ACC112 (cell line): ENCODE measurements around the gene CYBA.

Experiments used
- H2AFZ ChIP-seq: fragments of 200-600 bp; sonication (generic); one replicate; pipeline ENCODE4 v1.6.0; 2017; ENCODE audit warnings: antibody characterized with exemption, low read length; ENCODE audit not compliant: unreplicated experiment
- H3K27ac ChIP-seq: fragments of 200-600 bp; sonication (generic); 2 replicates; pipeline ENCODE4 v1.5.1; 2014; ENCODE audit warnings: low read depth, mild to moderate bottlenecking, antibody characterized with exemption, low read length, moderate library complexity
- H3K27me3 ChIP-seq: fragments of 200-600 bp; sonication (generic); 2 replicates; pipeline ENCODE4 v1.6.1; 2014; ENCODE audit warnings: mild to moderate bottlenecking, antibody characterized with exemption, low read length, moderate library complexity, mixed read lengths; ENCODE audit not compliant: insufficient read depth
- H3K36me3 ChIP-seq: fragments of 200-600 bp; sonication (generic); 2 replicates; pipeline ENCODE4 v1.6.1; 2016; ENCODE audit warnings: mild to moderate bottlenecking, antibody characterized with exemption, low read length, moderate library complexity, mixed read lengths; ENCODE audit not compliant: insufficient read depth
- H3K4me1 ChIP-seq: fragments of 200-600 bp; sonication (generic); one replicate; pipeline ENCODE4 v1.6.1; 2016; ENCODE audit warnings: low read length, mixed read lengths; ENCODE audit not compliant: insufficient read depth, unreplicated experiment, control insufficient read depth
- H3K4me3 ChIP-seq: fragments of 200-600 bp; sonication (generic); 2 replicates; pipeline ENCODE4 v1.5.1; 2014; ENCODE audit warnings: mild to moderate bottlenecking, low read depth, low read length
- H3K79me2 ChIP-seq: fragments of 200-600 bp; sonication (generic); one replicate; pipeline ENCODE4 v1.6.0; 2016; ENCODE audit warnings: low read length; ENCODE audit not compliant: control insufficient read depth, unreplicated experiment, insufficient read depth

Gene CYBA

DNA sequence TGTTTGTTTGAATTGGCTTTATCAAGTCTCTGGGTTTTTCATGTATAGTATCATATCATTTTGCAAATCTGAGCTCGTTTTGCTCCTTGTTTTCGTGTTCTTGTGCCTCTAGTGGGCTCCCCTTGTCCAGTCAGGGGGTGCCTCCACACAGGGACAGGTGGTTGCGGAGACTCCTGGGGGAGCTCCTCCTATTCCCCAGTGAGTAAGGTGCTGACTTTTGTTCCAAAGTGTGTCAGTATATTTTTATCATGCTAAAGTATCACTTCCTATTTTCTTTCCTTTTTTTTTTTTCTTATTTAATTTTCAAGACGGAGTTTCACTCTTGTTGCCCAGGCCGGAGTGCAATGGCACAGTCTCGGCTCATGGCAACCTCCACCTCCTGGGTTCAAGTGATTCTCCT, 42.8 kb downstream of the CYBA start:
- Histone ChIP-seq H3K27ac (no peak overlapping the region), H3K4me1 (no peaks in the 10 kb centered on the region), H3K27me3 (no peaks in the 10 kb centered on the region), H3K79me2 (no peaks in the 10 kb centered on the region), H3K4me3 (no peak overlapping the region), H2AFZ (no peak overlapping the region), H3K36me3 (0 out of 2 replicates have a peak, but pooled peaks cover 6% of the 10 kb centered on the region)

DNA sequence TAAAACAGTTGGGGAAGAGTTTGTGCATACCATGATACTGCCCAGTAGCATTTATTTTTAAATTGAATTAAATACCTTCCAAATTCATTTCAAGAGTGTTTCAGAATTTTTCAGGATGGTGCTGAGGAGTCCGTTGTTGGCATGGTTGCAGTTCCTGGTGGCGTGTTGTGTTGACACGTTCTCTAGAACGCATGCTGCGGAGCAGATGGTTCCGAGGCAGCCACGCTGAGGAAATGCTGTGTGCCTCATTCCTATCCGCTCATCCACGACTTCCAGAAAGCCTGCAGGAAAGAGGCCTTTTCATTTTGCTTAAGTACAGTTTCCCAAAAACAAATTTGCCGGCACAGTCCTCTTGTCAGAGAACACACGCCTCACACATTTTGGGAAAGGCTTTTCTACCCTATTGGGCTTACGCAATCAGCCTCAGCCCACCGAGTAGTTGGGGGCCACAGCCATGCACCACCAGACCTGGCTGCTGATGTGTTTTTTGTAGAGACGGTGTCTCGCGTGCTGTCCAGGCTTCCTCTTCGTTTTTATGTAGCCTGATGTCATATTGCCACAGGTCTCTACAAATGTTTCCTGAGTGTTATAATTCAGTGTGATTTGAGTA, 44.6 kb downstream of the CYBA start:
- H3K79me2 ChIP-seq, result no peaks in the 10 kb centered on the region
- peaks cover 15% of the 10 kb centered on the region; the same call in 1 of the 2 replicates for H3K36me3 ChIP-seq
- no peak overlapping the region for H2AFZ ChIP-seq
- no peak overlapping the region for H3K27ac ChIP-seq
- no peak overlapping the region for H3K4me3 ChIP-seq
- H3K27me3 ChIP-seq, result no peaks in the 10 kb centered on the region
- H3K4me1 ChIP-seq, result no peaks in the 10 kb centered on the region

DNA sequence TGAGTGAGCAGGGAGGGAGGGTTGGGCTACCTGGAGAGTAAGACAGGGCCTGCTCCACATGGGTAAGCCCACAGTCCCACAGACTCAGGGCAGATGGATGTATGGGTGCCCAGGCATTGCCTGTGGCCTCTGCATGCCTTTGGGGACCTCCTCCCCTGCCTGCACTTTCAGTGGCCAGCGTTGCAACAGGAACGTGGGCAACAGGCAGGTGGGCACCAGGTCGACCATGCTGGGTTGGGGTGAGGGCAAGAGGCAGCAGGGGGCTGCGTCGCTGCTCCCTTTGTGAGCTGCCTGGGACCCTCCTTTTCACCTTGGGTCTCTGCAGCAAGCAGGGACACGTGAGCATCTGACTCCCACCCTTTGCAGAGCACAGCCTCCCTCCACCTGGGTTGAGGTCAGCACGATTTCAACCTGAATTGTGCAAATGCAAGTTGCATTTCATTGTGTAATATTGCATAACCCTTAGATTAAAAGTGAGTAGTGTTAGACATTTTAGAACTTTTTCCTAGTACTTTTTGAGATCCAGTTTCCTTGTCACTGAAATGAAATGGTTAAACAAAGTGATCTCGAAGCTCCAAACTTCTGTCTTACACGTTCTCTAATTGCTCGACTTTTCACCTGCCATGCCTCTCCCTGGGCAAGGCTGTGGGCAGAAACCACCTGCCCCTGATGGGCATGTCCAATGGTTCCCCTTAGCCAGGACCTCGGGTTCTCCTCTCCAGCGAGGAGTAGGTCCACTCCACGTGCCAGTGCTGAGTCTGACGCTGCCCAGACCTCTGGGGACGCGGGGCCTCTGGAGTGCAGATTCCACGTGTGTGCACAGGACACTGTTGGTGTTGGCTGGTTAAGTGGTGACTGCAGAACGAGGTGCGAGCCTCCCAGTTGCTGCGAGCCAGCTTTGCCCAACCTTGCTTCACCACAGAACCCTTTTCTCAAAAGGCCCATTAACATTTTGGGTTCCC, 45.4 kb downstream of the CYBA start:
- Histone ChIP-seq H3K27ac (no peak overlapping the region), H2AFZ (no peak overlapping the region), H3K4me3 (no peak overlapping the region), H3K36me3 (peaks cover 15% of the 10 kb centered on the region; the same call in 1 of the 2 replicates), H3K79me2 (no peaks in the 10 kb centered on the region), H3K4me1 (no peaks in the 10 kb centered on the region), H3K27me3 (no peaks in the 10 kb centered on the region)

DNA sequence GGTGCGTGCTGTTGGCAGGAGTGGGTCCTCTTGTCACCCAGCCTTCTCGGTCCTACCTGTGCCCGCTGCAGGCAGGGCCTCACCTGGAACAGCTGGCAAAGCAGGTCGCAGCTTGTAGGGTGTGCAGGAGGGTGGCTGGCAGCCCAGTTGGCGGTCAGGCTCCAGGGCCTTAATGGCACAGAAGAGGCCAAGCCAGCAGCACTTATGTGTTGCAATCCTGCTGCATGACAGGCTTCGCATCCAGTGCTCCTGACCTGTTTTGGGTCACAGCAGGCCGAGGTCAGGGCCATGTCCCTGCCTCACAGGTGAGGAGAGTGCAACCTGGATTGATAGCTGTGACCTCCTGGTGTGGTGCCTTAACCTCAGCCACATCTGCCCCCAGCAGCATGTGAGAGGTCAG, 48.8 kb downstream of the CYBA start:
- H3K79me2 ChIP-seq, result no peaks in the 10 kb centered on the region
- H3K4me1 ChIP-seq, result no peaks in the 10 kb centered on the region
- H3K27me3 ChIP-seq, result no peaks in the 10 kb centered on the region
- H3K27ac ChIP-seq, result no peak overlapping the region
- H3K36me3 ChIP-seq, result peaks cover 28% of the 10 kb centered on the region; the same call in 1 of the 2 replicates
- H2AFZ ChIP-seq, result no peak overlapping the region
- H3K4me3 ChIP-seq, result no peak overlapping the region

DNA sequence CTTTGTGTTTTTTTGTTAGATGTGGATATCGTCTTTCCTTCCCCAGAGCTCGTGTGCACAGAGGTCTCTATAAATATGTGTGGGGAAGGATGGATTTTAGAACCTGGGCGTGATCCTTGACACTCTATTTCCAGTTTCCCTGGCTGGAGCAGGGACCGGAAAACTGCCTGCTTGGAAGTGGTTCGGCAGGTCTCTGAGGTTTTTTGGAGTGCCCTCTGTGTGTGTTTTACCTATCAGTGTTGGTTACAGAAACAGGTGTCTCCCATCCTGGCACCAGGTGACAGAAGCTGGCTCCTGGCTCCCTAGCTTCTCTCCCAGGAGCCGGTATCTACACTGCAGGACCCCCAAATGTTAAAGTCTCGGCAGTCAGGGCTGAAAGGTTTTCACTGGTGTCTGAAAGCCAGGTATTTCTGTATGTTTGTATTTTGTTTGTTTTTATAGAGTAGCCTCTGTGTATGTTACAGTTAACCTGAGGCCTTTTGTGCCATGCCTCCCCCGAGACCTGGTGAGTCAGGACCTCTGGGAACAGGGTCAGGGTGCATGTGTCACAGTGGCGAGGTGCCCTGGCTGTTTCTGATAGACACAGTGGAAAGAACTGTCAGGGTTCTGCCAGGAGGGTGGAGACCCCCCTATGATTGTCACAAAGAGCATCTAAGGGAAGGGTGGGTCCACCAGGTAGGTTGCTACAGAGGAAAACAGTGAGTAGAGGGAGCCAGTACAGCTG, 49.4 kb downstream of the CYBA start:
- H2AFZ ChIP-seq, result no peak overlapping the region
- no peak overlapping the region for H3K27ac ChIP-seq

DNA sequence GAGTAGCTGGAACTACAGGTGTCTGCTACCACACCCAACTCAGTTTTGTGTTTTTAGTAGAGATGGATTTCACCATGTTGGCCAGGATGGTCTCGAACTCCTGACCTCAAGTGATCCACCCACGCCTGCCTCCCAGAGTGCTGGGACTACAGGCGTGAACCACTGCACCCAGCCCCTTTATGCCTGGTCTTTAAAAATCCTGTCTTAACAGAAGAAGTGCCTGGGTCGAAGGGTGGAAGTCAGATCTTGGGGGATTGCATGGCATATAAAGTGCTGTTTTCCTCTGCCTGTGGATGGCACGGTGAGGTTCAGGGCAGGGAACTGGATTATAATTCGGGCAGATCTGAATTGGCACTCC, 50.3 kb downstream of the CYBA start:
- no peak overlapping the region for H3K4me3 ChIP-seq
- H3K27me3 ChIP-seq, result no peaks in the 10 kb centered on the region
- H3K79me2 ChIP-seq, result no peaks in the 10 kb centered on the region
- peaks cover 31% of the 10 kb centered on the region; the same call in 1 of the 2 replicates for H3K36me3 ChIP-seq
- H2AFZ ChIP-seq, result no peak overlapping the region
- no peaks in the 10 kb centered on the region for H3K4me1 ChIP-seq
- no peak overlapping the region for H3K27ac ChIP-seq

More for the DNA sequence above, 49.4 kb downstream of the CYBA start:
- no peak overlapping the region for H3K4me3 ChIP-seq
- no peaks in the 10 kb centered on the region for H3K27me3 ChIP-seq
- no peaks in the 10 kb centered on the region for H3K79me2 ChIP-seq
- H3K36me3 ChIP-seq, result peaks cover 28% of the 10 kb centered on the region; the same call in 1 of the 2 replicates
- H3K4me1 ChIP-seq, result no peaks in the 10 kb centered on the region

DNA sequence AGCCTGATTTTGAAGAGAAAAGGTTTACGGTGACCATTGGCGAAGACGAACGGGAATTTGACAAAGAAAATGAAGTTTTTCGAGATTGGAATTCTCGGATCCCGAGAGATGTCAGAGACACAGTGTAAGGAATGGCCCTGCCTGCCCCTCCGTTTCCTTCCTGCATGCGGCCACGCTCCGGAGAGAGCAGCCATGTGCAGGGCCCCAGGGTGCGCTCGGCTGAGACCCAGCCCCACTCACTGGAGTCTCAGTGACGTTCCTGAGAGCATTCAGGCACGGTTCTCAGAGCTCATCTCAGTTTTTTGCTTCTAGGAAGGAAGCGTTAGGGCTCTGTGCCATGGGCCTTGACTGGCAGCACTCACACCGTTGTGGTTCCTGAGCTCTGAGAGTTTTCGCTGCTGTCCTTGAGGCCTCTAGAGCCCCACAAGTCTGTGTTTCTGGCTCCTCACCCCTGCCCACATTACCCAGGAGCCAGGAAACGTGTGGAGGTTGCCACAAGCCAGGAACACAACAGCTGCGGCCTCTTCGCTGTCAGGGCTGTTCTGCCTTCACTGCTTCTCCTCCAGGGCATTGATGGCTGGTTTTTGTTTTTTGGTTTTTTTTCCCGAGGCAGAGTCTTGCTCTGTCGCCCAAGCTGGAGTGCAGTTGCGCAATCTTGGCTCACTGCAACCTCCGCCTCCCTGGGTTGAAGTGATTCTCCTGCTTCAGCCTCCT, 50.9 kb downstream of the CYBA start:
- Histone ChIP-seq H3K27ac (no peak overlapping the region), H3K4me1 (no peaks in the 10 kb centered on the region), H3K79me2 (no peaks in the 10 kb centered on the region), H3K36me3 (peaks cover 31% of the 10 kb centered on the region; the same call in 1 of the 2 replicates), H3K27me3 (no peaks in the 10 kb centered on the region), H3K4me3 (no peak overlapping the region), H2AFZ (no peak overlapping the region)

DNA sequence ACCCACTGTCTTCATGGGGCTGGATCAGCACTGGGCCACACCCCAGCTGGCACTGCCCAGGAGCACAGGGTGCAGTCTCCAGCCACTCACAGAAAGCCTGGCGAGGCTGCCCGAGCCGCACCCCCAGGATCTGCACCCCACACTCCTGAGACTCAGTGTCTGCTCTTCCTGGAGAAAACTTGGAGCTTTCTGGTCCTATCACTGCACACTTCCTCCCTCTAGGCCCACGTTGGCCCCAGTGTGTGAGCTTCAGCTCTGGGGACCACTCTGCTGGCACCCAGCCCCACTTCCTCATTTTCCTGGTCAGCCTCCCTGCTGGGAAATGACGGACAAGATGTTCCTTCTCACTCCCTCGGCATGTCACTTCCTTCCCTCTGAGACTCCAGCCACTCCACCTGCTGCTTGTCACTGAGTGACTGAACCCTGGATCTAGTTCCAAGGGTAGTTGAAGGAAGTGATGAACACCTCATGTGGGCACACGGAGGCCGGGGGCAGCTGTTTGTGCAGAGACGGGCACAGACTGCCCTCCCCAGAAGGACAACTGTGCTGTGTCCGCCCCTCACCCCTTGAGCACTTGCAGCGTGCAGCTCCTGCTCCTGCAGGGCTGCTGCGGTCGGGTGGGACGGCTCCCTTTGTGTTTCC, 51.6 kb downstream of the CYBA start:
- no peaks in the 10 kb centered on the region for H3K4me1 ChIP-seq
- H3K4me3 ChIP-seq, result no peak overlapping the region
- no peak overlapping the region for H3K27ac ChIP-seq
- H3K36me3 ChIP-seq, result peaks cover 31% of the 10 kb centered on the region; the same call in 1 of the 2 replicates
- H3K79me2 ChIP-seq, result no peaks in the 10 kb centered on the region
- H3K27me3 ChIP-seq, result no peaks in the 10 kb centered on the region
- H2AFZ ChIP-seq, result no peak overlapping the region

DNA sequence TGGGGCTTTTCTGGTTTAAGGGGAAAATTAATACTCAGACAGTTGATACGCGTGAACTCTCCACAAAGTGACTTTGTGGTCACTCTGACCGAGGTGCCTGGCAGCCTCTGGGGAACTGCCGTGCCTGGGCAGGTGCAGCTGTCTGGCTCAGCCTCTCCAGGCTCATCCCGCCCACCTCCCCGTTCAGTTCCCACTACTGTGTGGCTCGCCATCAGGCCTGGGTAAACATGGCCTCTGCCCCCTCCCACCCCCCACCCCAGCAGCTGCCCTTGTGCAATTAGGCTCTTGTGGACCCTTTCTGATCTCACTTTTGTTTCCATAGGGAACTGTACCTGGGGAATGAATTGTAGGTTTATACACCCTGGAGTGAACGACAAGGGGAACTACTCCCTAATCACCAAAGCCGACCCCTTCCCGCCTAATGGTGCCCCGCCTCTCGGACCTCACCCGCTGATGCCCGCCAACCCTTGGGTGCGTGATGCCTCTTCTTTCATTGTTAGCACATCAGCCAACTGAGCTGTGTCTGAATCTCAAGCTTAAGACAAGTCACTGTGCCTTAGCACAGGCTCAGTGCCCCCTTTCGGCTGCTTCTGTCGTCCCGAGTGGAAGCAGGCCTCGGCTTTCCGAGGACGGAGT, 52.9 kb downstream of the CYBA start:
- Histone ChIP-seq H2AFZ (no peak overlapping the region), H3K79me2 (no peaks in the 10 kb centered on the region), H3K36me3 (peaks cover 34% of the 10 kb centered on the region; the same call in 1 of the 2 replicates), H3K4me3 (no peak overlapping the region), H3K27me3 (no peaks in the 10 kb centered on the region), H3K27ac (no peak overlapping the region), H3K4me1 (no peaks in the 10 kb centered on the region)
